Nephron progenitor cell (in vitro differentiated cells): Measurements from ENCODE around the gene RAE1.

ENCODE experiments used
- DNase-seq: peaks from one replicate; pipeline ENCODE4 v3.0.0; 2021
- H3K27ac Mint-ChIP-seq: 2 replicates; pipeline ENCODE4 v1.8.0; 2021; ENCODE audit warnings: mild to moderate bottlenecking, moderate library complexity, mixed read lengths
- H3K27me3 Mint-ChIP-seq: 2 replicates; pipeline ENCODE4 v1.8.0; 2021; ENCODE audit warnings: mild to moderate bottlenecking, low read depth, mixed read lengths; ENCODE audit not compliant: poor library complexity
- H3K36me3 Mint-ChIP-seq: 2 replicates; pipeline ENCODE4 v1.8.0; 2021; ENCODE audit warnings: low read depth, mixed read lengths
- H3K4me1 Mint-ChIP-seq: 2 replicates; pipeline ENCODE4 v1.8.0; 2021; ENCODE audit warnings: mixed read lengths
- H3K4me3 Mint-ChIP-seq: 2 replicates; pipeline ENCODE4 v1.8.0; 2021; ENCODE audit warnings: mild to moderate bottlenecking, moderate library complexity, mixed read lengths
- H3K9me3 Mint-ChIP-seq: 2 replicates; pipeline ENCODE4 v1.8.0; 2021; ENCODE audit warnings: mild to moderate bottlenecking, moderate library complexity, mixed read lengths
- TF ChIP-seq, protein P1 (sequence below): fragments of 200-600 bp; sonication (generic); IDR thresholded peaks from 2 replicates; pipeline ENCODE4 v1.5.0; 2021; ENCODE audit warnings: antibody characterized with exemption

The RAE1 gene

DNA sequence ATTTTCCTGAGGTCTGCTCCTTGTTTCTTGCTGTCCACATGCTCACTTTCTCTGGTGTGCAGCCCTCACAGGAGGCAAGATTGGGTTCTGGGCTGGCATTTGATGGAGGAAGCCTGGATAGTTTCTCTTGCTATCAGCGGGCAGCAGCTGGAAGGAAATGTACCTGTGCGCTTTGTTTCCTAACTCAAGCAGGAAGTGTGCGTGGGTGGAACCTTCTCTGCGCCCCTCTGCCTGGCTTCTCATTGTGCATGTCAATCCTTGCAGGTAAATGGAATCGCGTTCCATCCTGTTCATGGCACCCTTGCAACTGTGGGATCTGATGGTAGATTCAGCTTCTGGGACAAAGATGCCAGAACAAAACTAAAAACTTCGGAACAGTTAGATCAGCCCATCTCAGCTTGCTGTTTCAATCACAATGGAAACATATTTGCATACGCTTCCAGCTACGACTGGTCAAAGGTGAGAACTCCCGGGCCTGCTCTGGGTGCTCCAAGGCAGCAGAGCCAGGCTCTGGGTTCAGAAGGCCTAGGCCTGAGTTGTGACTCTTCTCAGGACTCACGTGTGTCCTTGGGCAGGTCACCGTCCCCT lies 23.4 kb downstream of the RAE1 start:
- Mint-ChIP-seq H3K9me3 (no peaks in the 10 kb centered on the region), H3K27me3 (peaks cover 2% of the 10 kb centered on the region), H3K4me1 (no peaks in the 10 kb centered on the region), H3K36me3 (peaks cover 79% of the 10 kb centered on the region), H3K4me3 (no peak overlapping the region), H3K27ac (peak overlapping the region; percentile 47)
- TF ChIP-seq, protein P1, sequence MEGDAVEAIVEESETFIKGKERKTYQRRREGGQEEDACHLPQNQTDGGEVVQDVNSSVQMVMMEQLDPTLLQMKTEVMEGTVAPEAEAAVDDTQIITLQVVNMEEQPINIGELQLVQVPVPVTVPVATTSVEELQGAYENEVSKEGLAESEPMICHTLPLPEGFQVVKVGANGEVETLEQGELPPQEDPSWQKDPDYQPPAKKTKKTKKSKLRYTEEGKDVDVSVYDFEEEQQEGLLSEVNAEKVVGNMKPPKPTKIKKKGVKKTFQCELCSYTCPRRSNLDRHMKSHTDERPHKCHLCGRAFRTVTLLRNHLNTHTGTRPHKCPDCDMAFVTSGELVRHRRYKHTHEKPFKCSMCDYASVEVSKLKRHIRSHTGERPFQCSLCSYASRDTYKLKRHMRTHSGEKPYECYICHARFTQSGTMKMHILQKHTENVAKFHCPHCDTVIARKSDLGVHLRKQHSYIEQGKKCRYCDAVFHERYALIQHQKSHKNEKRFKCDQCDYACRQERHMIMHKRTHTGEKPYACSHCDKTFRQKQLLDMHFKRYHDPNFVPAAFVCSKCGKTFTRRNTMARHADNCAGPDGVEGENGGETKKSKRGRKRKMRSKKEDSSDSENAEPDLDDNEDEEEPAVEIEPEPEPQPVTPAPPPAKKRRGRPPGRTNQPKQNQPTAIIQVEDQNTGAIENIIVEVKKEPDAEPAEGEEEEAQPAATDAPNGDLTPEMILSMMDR: no peak
- DNase-seq: no peak

DNA sequence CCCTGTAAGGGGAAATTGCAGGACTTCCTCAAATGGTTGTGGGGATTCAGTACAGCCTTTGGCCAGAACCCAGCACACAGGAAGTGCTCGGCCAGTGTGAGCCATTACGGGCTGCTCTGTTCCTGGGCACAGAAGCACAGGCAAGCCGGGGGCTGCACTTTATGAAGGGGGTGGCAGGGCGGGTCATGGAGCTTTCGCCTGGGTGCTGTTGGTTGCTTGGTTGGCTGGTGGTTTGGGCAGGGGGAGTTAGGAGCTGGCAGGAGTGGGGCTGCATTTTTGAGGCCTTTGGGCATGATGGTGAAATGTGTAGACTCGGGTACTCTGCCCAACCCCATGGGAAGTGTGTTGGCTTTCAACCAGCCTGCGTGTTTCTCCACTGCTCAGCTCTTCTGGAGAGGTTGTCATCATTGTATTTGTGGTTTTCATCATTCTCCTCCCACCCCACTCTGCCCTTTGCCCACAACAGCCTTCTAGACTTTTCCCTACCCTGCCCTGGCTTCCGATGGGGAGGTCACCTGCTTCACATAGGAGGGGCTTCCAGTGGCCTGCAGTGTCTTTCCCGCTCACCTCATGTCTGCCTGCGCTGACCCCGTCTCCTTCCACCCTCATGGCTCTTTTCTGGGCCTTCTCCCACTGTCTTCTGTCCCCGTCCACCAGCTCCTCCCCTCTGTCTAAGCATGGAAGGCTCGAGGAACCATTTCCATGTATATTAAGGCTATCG lies 24.0 kb downstream of the RAE1 start:
- no peak for DNase-seq
- Mint-ChIP-seq H3K4me1 (no peaks in the 10 kb centered on the region), H3K27ac (no peak overlapping the region), H3K27me3 (peaks cover 2% of the 10 kb centered on the region), H3K4me3 (no peak overlapping the region), H3K36me3 (peaks cover 72% of the 10 kb centered on the region), H3K9me3 (no peaks in the 10 kb centered on the region)
- TF ChIP-seq, protein P1: no peak

DNA sequence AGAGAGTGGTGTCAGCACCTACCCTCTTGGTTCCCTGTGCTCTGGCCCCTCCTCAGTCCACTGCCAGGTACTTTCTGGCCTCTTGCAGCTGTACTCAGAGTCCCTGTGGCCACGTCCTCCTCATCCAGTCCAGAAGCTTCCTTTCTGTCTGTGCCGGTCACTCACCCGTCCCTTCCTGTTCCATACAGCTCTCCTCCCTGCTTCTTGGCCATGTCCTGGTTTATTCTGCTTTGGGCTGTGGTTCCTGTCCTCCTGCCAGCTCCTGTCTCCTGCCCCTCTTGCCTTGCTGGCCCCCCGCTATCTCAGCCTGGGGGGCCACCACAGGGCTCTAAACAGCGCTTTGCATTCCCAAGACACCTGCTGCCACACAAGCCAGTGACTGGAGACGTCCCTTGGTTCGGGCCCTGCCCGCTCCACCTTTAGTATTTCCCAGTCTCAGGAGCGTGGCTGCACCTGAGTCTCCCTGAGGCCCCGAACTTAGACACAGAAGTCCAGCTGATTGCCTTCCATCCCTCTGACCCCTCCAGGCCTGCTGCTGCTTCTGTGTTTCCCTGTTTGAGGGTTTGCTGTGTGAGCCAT lies 24.7 kb downstream of the RAE1 start:
- Mint-ChIP-seq H3K9me3 (no peaks in the 10 kb centered on the region), H3K36me3 (peaks cover 66% of the 10 kb centered on the region), H3K4me1 (no peaks in the 10 kb centered on the region), H3K4me3 (no peak overlapping the region), H3K27me3 (no peaks in the 10 kb centered on the region), H3K27ac (no peak overlapping the region)
- TF ChIP-seq, protein P1: no peak
- no peak for DNase-seq

DNA sequence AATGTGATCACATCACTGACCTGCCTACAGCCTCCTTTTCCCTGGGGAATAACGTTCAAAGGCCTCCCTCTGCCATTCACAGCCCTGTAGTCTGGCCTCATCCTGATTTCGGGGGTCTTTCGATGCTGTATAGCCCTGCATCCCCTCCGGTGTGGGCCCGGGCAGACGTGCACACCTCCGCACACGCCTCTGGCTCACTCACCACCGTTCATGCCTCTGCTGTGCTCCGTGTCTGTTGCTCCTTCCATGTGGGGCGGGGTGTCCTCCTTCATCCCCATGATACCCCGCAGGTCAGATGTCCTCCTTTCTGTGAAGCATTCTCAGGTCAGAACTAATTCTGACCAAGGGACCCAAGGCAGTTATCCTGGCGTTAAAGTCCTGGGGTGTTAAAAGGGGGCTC lies 26.3 kb downstream of the RAE1 start:
- Mint-ChIP-seq H3K27ac (no peak overlapping the region), H3K27me3 (no peaks in the 10 kb centered on the region), H3K4me1 (peaks cover 5% of the 10 kb centered on the region), H3K4me3 (no peak overlapping the region), H3K9me3 (no peaks in the 10 kb centered on the region), H3K36me3 (peaks cover 58% of the 10 kb centered on the region)
- TF ChIP-seq, protein P1: no peak
- no peak for DNase-seq

DNA sequence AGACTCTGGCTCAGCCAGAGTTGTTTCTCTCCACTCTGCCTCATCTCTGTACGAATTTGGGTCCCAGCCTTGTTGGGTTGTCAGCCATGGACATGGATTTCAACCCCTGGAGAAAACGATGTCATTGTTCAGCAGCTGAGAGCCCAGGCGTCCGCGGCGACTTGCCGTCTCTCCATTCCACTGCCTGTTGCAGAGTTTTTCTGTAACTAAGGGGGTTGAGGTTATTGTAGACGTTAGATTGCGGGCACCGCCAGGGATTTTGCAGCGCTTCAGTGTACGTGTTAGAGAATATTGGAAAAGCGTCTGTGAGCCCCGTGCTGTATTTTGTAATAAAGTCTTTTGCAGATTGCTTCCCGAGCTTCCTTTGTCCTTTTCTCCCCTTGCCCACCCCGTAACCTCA lies 27.1 kb downstream of the RAE1 start:
- Mint-ChIP-seq H3K9me3 (no peaks in the 10 kb centered on the region), H3K27ac (peak overlapping the region; percentile 80), H3K36me3 (peaks cover 55% of the 10 kb centered on the region), H3K4me3 (no peak overlapping the region), H3K4me1 (peaks cover 5% of the 10 kb centered on the region), H3K27me3 (no peaks in the 10 kb centered on the region)
- TF ChIP-seq, protein P1: no peak
- DNase-seq: no peak
